ENCODE data around the gene FBXW8.

The FBXW8 gene

GRCh38 chr12:116879509-116880212 is 31.1 kb upstream of the FBXW8 start:
- Histone ChIP-seq H2AK5ac (ENCODE audit: low read length) (no peak overlapping the region), H3K27me3 (ENCODE audit: insufficient read depth, low read length, poor library complexity) (peaks cover 30% of the 10 kb centered on the region), H3K18ac (ENCODE audit: low read length) (peak overlapping the region; percentile 25), H3K4ac (ENCODE audit: low read depth, low read length) (no peak overlapping the region), H3K56ac (ENCODE audit: low read length) (peak overlapping the region; percentile 36), H3K79me1 (ENCODE audit: low read length) (no peaks in the 10 kb centered on the region), H4K5ac (ENCODE audit: low read length) (no peak overlapping the region), H3K9ac (ENCODE audit: low read length) (peak overlapping the region; percentile 20), H2BK120ac (ENCODE audit: low read depth, low read length) (no peak overlapping the region), H3K4me2 (ENCODE audit: low read length) (peak overlapping the region; percentile 79), H3K36me3 (ENCODE audit: control insufficient read depth, insufficient read depth, low read length) (no peaks in the 10 kb centered on the region), H3K4me3 (ENCODE audit: low read length) (peak overlapping the region; percentile 8), H3K23ac (ENCODE audit: low read length) (peak overlapping the region; percentile 72), H2BK5ac (ENCODE audit: low read length) (no peak overlapping the region), H3K4me1 (ENCODE audit: control insufficient read depth, low read depth, low read length) (peaks cover 11% of the 10 kb centered on the region), H3K27ac (ENCODE audit: low read depth, low read length) (no peak overlapping the region), H3K79me2 (ENCODE audit: control insufficient read depth, insufficient read depth, low read length) (no peaks in the 10 kb centered on the region), H2BK15ac (replicated peaks; ENCODE audit: low read depth) (no peak overlapping the region), H4K8ac (ENCODE audit: low read depth, low read length) (no peak overlapping the region)
- no CpG with 5 or more reads among the region's 52 CpGs for WGBS (ENCODE audit: extremely low coverage, insufficient coverage, low lambda C conversion rate)
- DNase-seq = no peak

- DNase-seq = no peak
- peaks cover 30% of the 10 kb centered on the region for H3K27me3 ChIP-seq (ENCODE audit: insufficient read depth, low read length, poor library complexity)
- WGBS (ENCODE audit: extremely low coverage, insufficient coverage, low lambda C conversion rate) = no CpG with 5 or more reads among the region's 21 CpGs
These were observed 30.4 kb upstream of the FBXW8 start for GRCh38 chr12:116880213-116880816.

GRCh38 chr12:116880817-116881324 is 29.9 kb upstream of the FBXW8 start:
- H3K27me3 ChIP-seq (ENCODE audit: insufficient read depth, low read length, poor library complexity) = peaks cover 30% of the 10 kb centered on the region
- no CpG with 5 or more reads among the region's 65 CpGs for WGBS (ENCODE audit: extremely low coverage, insufficient coverage, low lambda C conversion rate)
- H2BK120ac ChIP-seq (ENCODE audit: low read depth, low read length) = no peak overlapping the region
- no peak overlapping the region for H3K23ac ChIP-seq (ENCODE audit: low read length)
- H3K56ac ChIP-seq (ENCODE audit: low read length) = peak overlapping the region; percentile 70
- H3K27ac ChIP-seq (ENCODE audit: low read depth, low read length) = no peak overlapping the region
- H2AK5ac ChIP-seq (ENCODE audit: low read length) = no peak overlapping the region
- no peaks in the 10 kb centered on the region for H3K36me3 ChIP-seq (ENCODE audit: control insufficient read depth, insufficient read depth, low read length)
- H3K4ac ChIP-seq (ENCODE audit: low read depth, low read length) = no peak overlapping the region
- no peak overlapping the region for H2BK15ac ChIP-seq (replicated peaks; ENCODE audit: low read depth)
- peaks cover 11% of the 10 kb centered on the region for H3K4me1 ChIP-seq (ENCODE audit: control insufficient read depth, low read depth, low read length)
- peak overlapping the region; percentile 50 for H3K9ac ChIP-seq (ENCODE audit: low read length)
- H3K18ac ChIP-seq (ENCODE audit: low read length) = no peak overlapping the region
- H4K8ac ChIP-seq (ENCODE audit: low read depth, low read length) = peak overlapping the region; percentile 31
- no peaks in the 10 kb centered on the region for H3K79me1 ChIP-seq (ENCODE audit: low read length)
- H4K5ac ChIP-seq (ENCODE audit: low read length) = no peak overlapping the region
- H2BK5ac ChIP-seq (ENCODE audit: low read length) = no peak overlapping the region
- peak; percentile 79 for DNase-seq
- peak overlapping the region; percentile 44 for H3K4me3 ChIP-seq (ENCODE audit: low read length)
- peak overlapping the region; percentile 79 for H3K4me2 ChIP-seq (ENCODE audit: low read length)
- H3K79me2 ChIP-seq (ENCODE audit: control insufficient read depth, insufficient read depth, low read length) = no peaks in the 10 kb centered on the region

More at GRCh38 chr12:116880213-116880816, 30.4 kb upstream of the FBXW8 start:
- H3K27ac ChIP-seq (ENCODE audit: low read depth, low read length) = no peak overlapping the region
- H2BK5ac ChIP-seq (ENCODE audit: low read length) = no peak overlapping the region
- peak overlapping the region; percentile 70 for H3K56ac ChIP-seq (ENCODE audit: low read length)
- H2BK120ac ChIP-seq (ENCODE audit: low read depth, low read length) = no peak overlapping the region
- no peak overlapping the region for H2BK15ac ChIP-seq (replicated peaks; ENCODE audit: low read depth)
- H3K9ac ChIP-seq (ENCODE audit: low read length) = peak overlapping the region; percentile 50
- H4K8ac ChIP-seq (ENCODE audit: low read depth, low read length) = no peak overlapping the region
- peak overlapping the region; percentile 44 for H3K4me3 ChIP-seq (ENCODE audit: low read length)
- H3K79me1 ChIP-seq (ENCODE audit: low read length) = no peaks in the 10 kb centered on the region
- H3K4me1 ChIP-seq (ENCODE audit: control insufficient read depth, low read depth, low read length) = peaks cover 11% of the 10 kb centered on the region
- no peak overlapping the region for H4K5ac ChIP-seq (ENCODE audit: low read length)
- no peaks in the 10 kb centered on the region for H3K36me3 ChIP-seq (ENCODE audit: control insufficient read depth, insufficient read depth, low read length)
- no peak overlapping the region for H3K23ac ChIP-seq (ENCODE audit: low read length)
- no peaks in the 10 kb centered on the region for H3K79me2 ChIP-seq (ENCODE audit: control insufficient read depth, insufficient read depth, low read length)
- H2AK5ac ChIP-seq (ENCODE audit: low read length) = no peak overlapping the region
- H3K4me2 ChIP-seq (ENCODE audit: low read length) = peak overlapping the region; percentile 79
- H3K18ac ChIP-seq (ENCODE audit: low read length) = no peak overlapping the region
- H3K4ac ChIP-seq (ENCODE audit: low read depth, low read length) = no peak overlapping the region

GRCh38 chr12:116881325-116881876 is 29.3 kb upstream of the FBXW8 start, which contains the start of gene HRK:
TSS of gene HRK (minus strand) at chr12:116881441. CDS start at chr12:116881307, 134 bp downstream.
- no peaks in the 10 kb centered on the region for H3K79me2 ChIP-seq (ENCODE audit: control insufficient read depth, insufficient read depth, low read length)
- peak within 1 kb of the TSS; percentile 70 for H3K56ac ChIP-seq (ENCODE audit: low read length)
- H3K4me3 ChIP-seq (ENCODE audit: low read length) = peak within 1 kb of the TSS; percentile 44
- peak within 1 kb of the TSS; percentile 79 for H3K4me2 ChIP-seq (ENCODE audit: low read length)
- peak; percentile 64 for DNase-seq
- peak within 1 kb of the TSS; percentile 50 for H3K9ac ChIP-seq (ENCODE audit: low read length)
- peak within 1 kb of the TSS; percentile 71 for H3K18ac ChIP-seq (ENCODE audit: low read length)
- no CpG with 5 or more reads among the region's 49 CpGs for WGBS (ENCODE audit: extremely low coverage, insufficient coverage, low lambda C conversion rate)
- H3K79me1 ChIP-seq (ENCODE audit: low read length) = no peaks in the 10 kb centered on the region
- H3K23ac ChIP-seq (ENCODE audit: low read length) = peak within 1 kb of the TSS; percentile 45
- no peak within 1 kb of the TSS for H4K5ac ChIP-seq (ENCODE audit: low read length)
- H3K36me3 ChIP-seq (ENCODE audit: control insufficient read depth, insufficient read depth, low read length) = no peaks in the 10 kb centered on the region
- H2BK120ac ChIP-seq (ENCODE audit: low read depth, low read length) = no peak within 1 kb of the TSS
- peaks cover 30% of the 10 kb centered on the region for H3K27me3 ChIP-seq (ENCODE audit: insufficient read depth, low read length, poor library complexity)
- no peak within 1 kb of the TSS for H2AK5ac ChIP-seq (ENCODE audit: low read length)
- no peak within 1 kb of the TSS for H3K27ac ChIP-seq (ENCODE audit: low read depth, low read length)
- H3K4me1 ChIP-seq (ENCODE audit: control insufficient read depth, low read depth, low read length) = peaks cover 11% of the 10 kb centered on the region
- H4K8ac ChIP-seq (ENCODE audit: low read depth, low read length) = peak within 1 kb of the TSS; percentile 31
- H2BK5ac ChIP-seq (ENCODE audit: low read length) = no peak within 1 kb of the TSS
- no peak within 1 kb of the TSS for H2BK15ac ChIP-seq (replicated peaks; ENCODE audit: low read depth)
- H3K4ac ChIP-seq (ENCODE audit: low read depth, low read length) = no peak within 1 kb of the TSS

- H3K27me3 ChIP-seq (ENCODE audit: insufficient read depth, low read length, poor library complexity) = peaks cover 30% of the 10 kb centered on the region
- no CpG with 5 or more reads among the region's 29 CpGs for WGBS (ENCODE audit: extremely low coverage, insufficient coverage, low lambda C conversion rate)
- H3K4me3 ChIP-seq (ENCODE audit: low read length) = peak overlapping the region; percentile 25
These were observed 28.8 kb upstream of the FBXW8 start for GRCh38 chr12:116881877-116882507.

More at GRCh38 chr12:116881877-116882507, 28.8 kb upstream of the FBXW8 start:
- no peaks in the 10 kb centered on the region for H3K36me3 ChIP-seq (ENCODE audit: control insufficient read depth, insufficient read depth, low read length)
- no peak overlapping the region for H3K27ac ChIP-seq (ENCODE audit: low read depth, low read length)
- no peak overlapping the region for H3K9ac ChIP-seq (ENCODE audit: low read length)
- H3K4ac ChIP-seq (ENCODE audit: low read depth, low read length) = no peak overlapping the region
- no peak overlapping the region for H4K5ac ChIP-seq (ENCODE audit: low read length)
- H2AK5ac ChIP-seq (ENCODE audit: low read length) = no peak overlapping the region
- H3K18ac ChIP-seq (ENCODE audit: low read length) = peak overlapping the region; percentile 71
- H3K4me2 ChIP-seq (ENCODE audit: low read length) = peak overlapping the region; percentile 70
- H3K79me1 ChIP-seq (ENCODE audit: low read length) = no peaks in the 10 kb centered on the region
- H3K79me2 ChIP-seq (ENCODE audit: control insufficient read depth, insufficient read depth, low read length) = no peaks in the 10 kb centered on the region
- DNase-seq = no peak
- H2BK120ac ChIP-seq (ENCODE audit: low read depth, low read length) = no peak overlapping the region
- peaks cover 8% of the 10 kb centered on the region for H3K4me1 ChIP-seq (ENCODE audit: control insufficient read depth, low read depth, low read length)
- peak overlapping the region; percentile 60 for H3K56ac ChIP-seq (ENCODE audit: low read length)
- H4K8ac ChIP-seq (ENCODE audit: low read depth, low read length) = no peak overlapping the region
- peak overlapping the region; percentile 2 for H3K23ac ChIP-seq (ENCODE audit: low read length)
- H2BK15ac ChIP-seq (replicated peaks; ENCODE audit: low read depth) = no peak overlapping the region
- no peak overlapping the region for H2BK5ac ChIP-seq (ENCODE audit: low read length)
